ENCODE data around the gene HSBP1L1. TPM values are rescaled to one million over a fixed set of nuclear protein-coding genes. Genes with fewer than 3 reads are reported as not detected.

The HSBP1L1 gene
- total RNA-seq, 4 donors from 2014 or later: 34.7 to 77.3 (median 62.2) TPM

DNA sequence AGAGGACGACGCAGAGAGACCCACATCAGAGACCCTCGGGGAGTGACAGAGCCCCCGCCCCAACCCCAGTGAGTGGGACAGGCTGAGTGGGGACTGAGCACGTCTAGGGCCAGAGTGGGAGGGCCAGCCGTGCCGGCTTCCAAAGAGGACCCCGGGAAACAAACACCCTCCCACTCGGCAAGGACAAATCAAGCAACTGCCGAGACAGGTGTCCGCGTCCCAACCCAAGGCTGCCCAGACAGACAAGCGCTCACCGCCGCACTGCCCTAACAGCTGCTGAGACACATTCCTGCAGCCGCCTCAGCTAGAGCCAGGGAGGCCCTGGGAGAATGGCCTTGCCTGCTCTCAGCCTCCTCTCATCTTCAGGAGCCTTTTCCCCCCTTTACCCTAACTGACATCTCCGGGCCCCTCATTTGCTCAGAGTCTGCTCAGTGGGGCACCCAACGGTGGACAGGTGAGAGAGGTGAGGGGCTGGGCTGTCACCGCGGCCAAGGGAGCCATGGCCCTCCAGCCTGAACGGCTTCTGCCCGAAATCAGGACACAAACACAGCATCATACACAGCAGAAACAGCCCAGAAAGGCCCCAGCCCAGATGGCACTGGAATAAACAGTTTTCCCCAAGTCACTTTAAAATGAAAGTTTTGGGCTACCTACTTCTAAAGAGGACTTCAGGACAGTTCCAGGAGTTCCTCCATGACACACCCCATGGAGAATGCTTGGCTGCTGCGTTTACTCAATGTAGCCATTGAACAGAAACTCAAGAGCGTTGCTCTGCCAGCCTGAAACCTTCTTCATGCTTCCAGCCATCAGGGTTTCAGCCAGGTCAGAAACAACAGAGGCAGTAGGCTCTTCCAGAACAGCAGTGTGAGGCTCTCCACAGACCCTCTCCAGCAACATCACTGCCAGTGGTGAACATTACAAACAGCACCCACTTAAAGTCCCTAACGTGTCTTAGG is 36.6 kb upstream of the HSBP1L1 start:
- 88 to 91% methylated on average over 20 to 25 of the region's 25 CpGs for WGBS, 2 donors
- DNase-seq (ENCODE audit: low spot score in 2 of 2): peak; percentile 7 to 71
- TF ChIP-seq, protein P1, sequence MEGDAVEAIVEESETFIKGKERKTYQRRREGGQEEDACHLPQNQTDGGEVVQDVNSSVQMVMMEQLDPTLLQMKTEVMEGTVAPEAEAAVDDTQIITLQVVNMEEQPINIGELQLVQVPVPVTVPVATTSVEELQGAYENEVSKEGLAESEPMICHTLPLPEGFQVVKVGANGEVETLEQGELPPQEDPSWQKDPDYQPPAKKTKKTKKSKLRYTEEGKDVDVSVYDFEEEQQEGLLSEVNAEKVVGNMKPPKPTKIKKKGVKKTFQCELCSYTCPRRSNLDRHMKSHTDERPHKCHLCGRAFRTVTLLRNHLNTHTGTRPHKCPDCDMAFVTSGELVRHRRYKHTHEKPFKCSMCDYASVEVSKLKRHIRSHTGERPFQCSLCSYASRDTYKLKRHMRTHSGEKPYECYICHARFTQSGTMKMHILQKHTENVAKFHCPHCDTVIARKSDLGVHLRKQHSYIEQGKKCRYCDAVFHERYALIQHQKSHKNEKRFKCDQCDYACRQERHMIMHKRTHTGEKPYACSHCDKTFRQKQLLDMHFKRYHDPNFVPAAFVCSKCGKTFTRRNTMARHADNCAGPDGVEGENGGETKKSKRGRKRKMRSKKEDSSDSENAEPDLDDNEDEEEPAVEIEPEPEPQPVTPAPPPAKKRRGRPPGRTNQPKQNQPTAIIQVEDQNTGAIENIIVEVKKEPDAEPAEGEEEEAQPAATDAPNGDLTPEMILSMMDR (IDR thresholded peaks at IDR 0.05): no peak
- TF ChIP-seq POLR2A (IDR thresholded peaks at IDR 0.05): no peak

DNA sequence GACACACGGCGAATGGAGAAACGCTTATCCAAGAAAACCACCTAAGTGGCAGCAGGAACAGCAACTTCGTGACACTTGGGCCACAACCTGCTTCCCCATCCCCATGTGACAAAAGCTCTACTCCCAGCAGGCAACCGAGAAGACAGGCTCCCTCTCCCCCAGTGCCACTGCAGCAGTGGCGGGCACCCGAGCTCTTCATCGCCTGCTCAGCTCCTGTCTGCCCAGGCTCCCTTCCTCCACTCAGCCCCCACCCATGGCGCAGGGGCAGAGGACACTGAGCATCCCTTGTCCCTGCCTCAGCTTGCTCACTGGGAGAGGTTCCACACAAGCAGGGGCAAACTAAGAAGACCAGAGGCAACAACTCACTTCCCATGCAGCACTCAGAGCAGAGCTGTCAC is 35.9 kb upstream of the HSBP1L1 start:
- WGBS, 2 donors: 91 to 96% methylated on average over 9 of the region's 9 CpGs
- no peak for TF ChIP-seq POLR2A (IDR thresholded peaks at IDR 0.05)
- TF ChIP-seq, protein P1 (IDR thresholded peaks at IDR 0.05): no peak
- intact Hi-C loops (cut with DNase I; ENCODE audit: low total_unique reads): no loop called here
- DNase-seq (ENCODE audit: low spot score in 2 of 2): peak; percentile 3 to 45
- no peak overlapping the region for H3K4me3 ChIP-seq (ENCODE audit: low read depth, poor library complexity, severe bottlenecking)

More for the DNA sequence above, 36.6 kb upstream of the HSBP1L1 start:
- intact Hi-C loops (cut with DNase I; ENCODE audit: low total_unique reads): no loop called here
- no peak overlapping the region for H3K4me3 ChIP-seq (ENCODE audit: low read depth, poor library complexity, severe bottlenecking)

DNA sequence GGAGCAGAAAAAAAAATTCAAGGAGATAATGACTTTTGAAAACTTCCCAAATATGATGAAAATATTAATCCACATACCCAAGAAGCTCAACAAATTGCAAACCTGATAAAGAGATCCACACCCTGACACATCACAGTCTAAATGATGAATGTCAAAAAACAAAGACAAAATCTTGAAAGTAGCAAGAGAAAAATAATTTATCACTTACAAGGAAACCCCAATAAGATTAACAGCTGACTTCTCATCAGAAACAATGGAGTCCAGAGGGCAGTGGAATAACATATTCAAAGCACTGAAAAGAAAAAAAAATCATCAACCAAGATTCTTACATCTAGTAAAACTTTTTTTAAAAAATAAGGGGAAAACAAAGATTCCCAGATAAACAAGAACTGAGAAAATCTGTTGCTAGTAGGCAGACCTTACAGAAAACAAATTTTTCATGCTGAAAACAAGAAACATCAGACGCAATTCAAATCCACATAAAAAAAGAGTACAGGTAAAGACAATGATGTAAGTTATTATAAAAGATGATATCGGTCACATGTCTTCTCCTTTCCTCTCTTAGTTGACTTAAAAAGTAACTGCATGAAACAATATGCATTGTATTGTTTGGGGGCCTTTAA is 34.3 kb upstream of the HSBP1L1 start:
- TF ChIP-seq, protein P1 (IDR thresholded peaks at IDR 0.05): no peak
- no peak for TF ChIP-seq POLR2A (IDR thresholded peaks at IDR 0.05)
- H3K4me3 ChIP-seq (ENCODE audit: low read depth, poor library complexity, severe bottlenecking): no peak overlapping the region
- DNase-seq (ENCODE audit: low spot score in 2 of 2): no peak
- intact Hi-C loops (cut with DNase I; ENCODE audit: low total_unique reads): loop anchor here (10.0 kb wide), 1 partner anchor 135 kb away; the partner anchor contains the start of gene KCNG2
- 95 to 97% methylated on average over 2 of the region's 2 CpGs for WGBS, 2 donors

DNA sequence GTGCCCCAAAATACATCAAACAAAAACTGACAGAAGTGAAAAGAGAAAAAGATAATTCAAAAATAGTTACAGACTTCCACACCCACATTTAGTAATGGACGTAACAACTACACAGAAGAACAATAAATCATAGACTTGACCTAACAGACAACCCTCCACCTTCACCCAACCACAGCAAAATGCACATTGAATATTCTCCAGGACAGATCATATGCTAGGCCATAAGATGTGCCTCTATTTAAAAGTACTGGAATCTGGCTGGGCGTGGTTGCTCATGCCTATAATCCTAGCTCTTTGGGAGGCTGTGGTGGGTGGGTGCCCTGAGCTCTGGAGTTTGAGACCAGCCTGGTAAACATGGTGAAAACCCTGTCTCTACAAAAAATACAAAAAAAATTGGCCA is 33.0 kb upstream of the HSBP1L1 start:
- intact Hi-C loops (cut with DNase I; ENCODE audit: low total_unique reads): loop anchor here (10.0 kb wide), 1 partner anchor 137 kb away; the partner anchor contains the start of gene KCNG2
- no peak overlapping the region for H3K4me3 ChIP-seq (ENCODE audit: low read depth, poor library complexity, severe bottlenecking)
- 95 to 96% methylated on average over 2 of the region's 2 CpGs for WGBS, 2 donors
- no peak for DNase-seq (ENCODE audit: low spot score in 2 of 2)
- TF ChIP-seq POLR2A (IDR thresholded peaks at IDR 0.05): no peak
- TF ChIP-seq, protein P1 (IDR thresholded peaks at IDR 0.05): no peak

DNA sequence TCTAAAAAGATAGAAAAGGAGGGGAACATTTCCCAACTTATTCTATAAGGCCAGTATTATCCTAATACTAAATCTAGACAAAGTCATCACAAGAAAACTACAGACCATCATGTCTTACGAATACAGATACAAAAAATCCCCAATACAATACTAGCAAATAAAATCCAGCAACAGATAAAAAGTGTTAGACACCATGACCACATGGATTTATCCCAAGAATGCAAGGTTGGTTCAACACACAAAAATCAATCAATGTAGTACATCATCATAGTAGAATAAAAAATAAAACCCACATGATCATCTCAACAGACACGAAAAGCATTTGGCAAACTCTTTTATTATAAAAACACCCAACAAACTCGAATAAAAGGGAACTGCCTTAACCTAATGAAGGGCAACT is 31.5 kb upstream of the HSBP1L1 start:
- H3K4me3 ChIP-seq (ENCODE audit: low read depth, poor library complexity, severe bottlenecking): no peak overlapping the region
- no peak for DNase-seq (ENCODE audit: low spot score in 2 of 2)
- TF ChIP-seq, protein P1 (IDR thresholded peaks at IDR 0.05): no peak
- TF ChIP-seq POLR2A (IDR thresholded peaks at IDR 0.05): no peak
- intact Hi-C loops (cut with DNase I; ENCODE audit: low total_unique reads): loop anchor here (10.0 kb wide), 1 partner anchor 138 kb away; the partner anchor contains the start of gene KCNG2
- WGBS, 2 donors: 91 to 96% methylated on average over 3 of the region's 3 CpGs
